Thymus (tissue), 11 donors: ENCODE results near the gene C6orf15. TPM values are rescaled to one million over a fixed set of nuclear protein-coding genes. Genes with fewer than 3 reads are reported as not detected.

Source experiments
- DNase-seq, 9 donors: peaks; one replicate each; pipeline ENCODE4 v3.0.0-alpha.2; 2013; ENCODE audit warnings: low spot score in 9 of 9, low read depth in 6 of 9, missing footprints in 1 of 9
- H3K27ac ChIP-seq, 2 donors: one replicate each; pipeline ENCODE4 v1.5.1; 2013; ENCODE audit warnings: control low read depth in 1 of 2, low read depth in 1 of 2, low read length in 1 of 2, mild to moderate bottlenecking in 1 of 2, moderate library complexity in 1 of 2
- H3K27me3 ChIP-seq, 2 donors: one replicate each; pipeline ENCODE4 v1.5.1; 2013; ENCODE audit warnings: low read length in 1 of 2; ENCODE audit not compliant: control insufficient read depth in 2 of 2, insufficient read depth in 1 of 2
- H3K36me3 ChIP-seq, 2 donors: one replicate each; pipeline ENCODE4 v1.5.1; 2013; ENCODE audit warnings: low read length in 1 of 2, mild to moderate bottlenecking in 1 of 2, moderate library complexity in 1 of 2; ENCODE audit not compliant: control insufficient read depth in 2 of 2, insufficient read depth in 2 of 2
- H3K4me1 ChIP-seq, 2 donors: one replicate each; pipeline ENCODE4 v1.5.1; 2013; ENCODE audit warnings: low read length in 2 of 2; ENCODE audit not compliant: control insufficient read depth in 2 of 2, insufficient read depth in 2 of 2
- H3K4me3 ChIP-seq, 2 donors: one replicate each; pipeline ENCODE4 v1.5.1; 2013; ENCODE audit warnings: low read length in 2 of 2, control low read depth in 1 of 2, mild to moderate bottlenecking in 1 of 2
- H3K9me3 ChIP-seq, 2 donors: one replicate each; pipeline ENCODE4 v1.5.1; 2013; ENCODE audit warnings: low read length in 1 of 2, mild to moderate bottlenecking in 1 of 2; ENCODE audit not compliant: control insufficient read depth in 2 of 2, insufficient read depth in 1 of 2
- WGBS: extraction: QIAGEN DNeasy Blood & Tissue Kit; methylation state at CpG from one replicate; pipeline ENCODE4 v1.1.7; 2013; 5-methylcytosine and 5-hydroxymethylcytosine counted together
- polyA plus RNA-seq: library from polyadenylated mRNA; stranded (reverse); fragments of 200-250 nt; gene quantifications from one replicate; pipeline ENCODE4 v1.2.3, GENCODE V29; 2013
- total RNA-seq: library from RNA; stranded (reverse); fragments of 120-200 nt; gene quantifications from one replicate; pipeline ENCODE4 v1.2.4, GENCODE V29; 2013
- donor health status: healthy.

C6orf15 gene
- total and polyA plus RNA-seq, 2 donors: 0.38 to 24.6 TPM

DNA sequence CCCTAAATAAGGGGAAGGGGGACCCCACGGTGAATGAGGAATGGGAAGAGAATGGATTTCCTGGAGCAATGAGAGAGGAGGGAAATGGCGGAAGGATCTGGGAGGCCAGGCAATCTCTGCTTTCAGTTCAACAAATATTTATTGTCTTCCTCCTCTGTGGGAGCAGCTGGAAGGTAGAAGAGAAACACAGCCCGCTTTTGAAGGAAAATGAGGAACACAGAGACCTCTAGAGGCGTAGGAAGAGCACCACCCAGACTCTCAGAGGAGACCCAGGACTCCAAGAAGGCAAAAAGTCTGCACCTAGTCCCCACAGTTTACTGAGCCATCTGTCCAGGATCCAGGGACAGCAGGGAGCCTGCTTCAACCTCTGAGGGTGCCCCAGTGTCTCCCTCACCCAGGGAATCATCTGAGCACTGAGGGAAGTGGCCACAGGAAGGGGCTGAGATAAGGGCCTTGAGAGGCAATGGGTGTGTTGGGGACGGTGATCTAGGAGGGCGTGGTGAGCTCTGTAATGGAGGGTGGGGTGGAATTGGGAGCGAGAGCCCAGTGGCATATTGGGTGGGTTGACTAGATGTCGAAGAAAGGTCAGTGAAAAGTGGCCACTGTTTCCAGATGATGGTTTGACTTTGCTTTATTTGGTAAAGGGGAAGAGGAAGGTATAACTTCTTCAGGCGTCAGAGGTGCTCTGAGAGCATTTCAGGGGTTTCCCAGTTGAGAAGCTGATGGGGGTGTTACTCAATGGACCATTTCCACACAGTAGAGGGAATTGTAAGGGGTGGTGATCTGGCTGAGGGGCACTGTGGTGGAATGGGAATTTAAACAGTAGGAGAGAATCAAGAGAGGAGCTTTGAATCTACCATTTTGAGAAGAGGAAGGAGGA is 2.8 kb upstream of the C6orf15 start:
- 56% methylated on average over 9 of the region's 9 CpGs for WGBS
- Histone ChIP-seq H3K4me1 (peaks cover 0 to 3% of the 10 kb centered on the region in 2 donors), H3K27ac (no peak overlapping the region), H3K9me3 (no peaks in the 10 kb centered on the region), H3K36me3 (no peaks in the 10 kb centered on the region), H3K27me3 (peaks cover 0 to 51% of the 10 kb centered on the region in 2 donors), H3K4me3 (no peak overlapping the region)
- DNase-seq: no peak

- H3K9me3 ChIP-seq: no peaks in the 10 kb centered on the region
- no peaks in the 10 kb centered on the region for H3K36me3 ChIP-seq
- no peak within 1 kb of the TSS for H3K4me3 ChIP-seq
- peaks cover 0 to 57% of the 10 kb centered on the region in 2 donors for H3K27me3 ChIP-seq
- peaks cover 0 to 3% of the 10 kb centered on the region in 2 donors for H3K4me1 ChIP-seq
- H3K27ac ChIP-seq: no peak within 1 kb of the TSS
- WGBS: 77% methylated on average over 3 of the region's 3 CpGs
- DNase-seq: no peak
These were observed 2.1 kb upstream of the C6orf15 start, which contains the start of gene PSORS1C1 for GRCh38 chr6:31114541-31114878. PSORS1C1 (plus strand) TSS chr6:31114800; CDS start chr6:31129633, 14,833 bp downstream.

GRCh38 chr6:31113861-31114540 is 1.6 kb upstream of the C6orf15 start:
- H3K9me3 ChIP-seq: no peaks in the 10 kb centered on the region
- H3K36me3 ChIP-seq: no peaks in the 10 kb centered on the region
- DNase-seq: no peak
- no peak overlapping the region for H3K27ac ChIP-seq
- no peak overlapping the region for H3K4me3 ChIP-seq
- 78% methylated on average over 7 of the region's 7 CpGs for WGBS
- H3K27me3 ChIP-seq: peaks cover 0 to 62% of the 10 kb centered on the region in 2 donors
- peaks cover 0 to 3% of the 10 kb centered on the region in 2 donors for H3K4me1 ChIP-seq

- DNase-seq: no peak
- Histone ChIP-seq H3K4me1 (peaks cover 0 to 3% of the 10 kb centered on the region in 2 donors), H3K9me3 (no peaks in the 10 kb centered on the region), H3K4me3 (no peak overlapping the region), H3K36me3 (no peaks in the 10 kb centered on the region), H3K27ac (no peak overlapping the region), H3K27me3 (peaks cover 0 to 52% of the 10 kb centered on the region in 2 donors)
- 96% methylated on average over 13 of the region's 13 CpGs for WGBS
These were observed 663 bp downstream of the C6orf15 start for GRCh38 chr6:31111712-31112111.

DNA sequence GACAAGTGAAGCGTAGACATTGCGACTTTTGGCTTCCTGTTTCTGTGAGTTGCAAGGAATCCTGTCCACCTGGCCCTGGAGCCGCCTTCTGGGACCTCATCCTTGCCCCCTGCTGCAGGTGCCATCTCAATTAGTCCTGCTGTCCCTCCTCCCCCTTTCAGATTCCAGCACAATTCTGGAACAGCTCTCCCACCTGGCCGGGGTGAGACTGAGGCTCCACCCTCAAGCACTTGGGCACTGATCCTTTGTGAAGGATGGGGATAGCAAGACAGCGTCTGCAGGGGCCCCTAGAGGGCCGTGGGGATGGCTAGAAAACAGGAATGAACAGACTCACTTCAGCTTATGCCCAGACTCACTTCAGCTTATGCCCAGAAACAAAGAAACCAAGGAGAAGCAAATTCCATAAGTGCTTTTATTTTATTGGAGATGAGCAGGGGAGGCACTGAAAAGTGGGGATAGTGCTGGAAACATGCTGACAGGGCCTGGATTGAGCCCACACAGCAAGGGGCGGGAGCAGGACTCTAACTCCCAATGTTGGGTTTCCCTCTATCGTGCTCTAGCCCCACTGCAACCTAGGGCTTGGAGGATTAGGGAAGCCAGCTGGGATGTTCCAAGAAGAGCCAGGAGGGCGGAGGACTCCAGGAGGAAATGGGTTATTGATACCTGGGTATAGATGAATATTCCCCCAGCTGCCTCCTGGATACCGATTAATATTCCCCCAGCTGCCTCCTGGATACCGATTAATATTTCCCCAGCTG is 1.4 kb downstream of the C6orf15 start:
- Histone ChIP-seq H3K9me3 (no peaks in the 10 kb centered on the region), H3K4me1 (peaks cover 0 to 3% of the 10 kb centered on the region in 2 donors), H3K27ac (no peak overlapping the region), H3K36me3 (no peaks in the 10 kb centered on the region), H3K27me3 (peaks cover 0 to 45% of the 10 kb centered on the region in 2 donors), H3K4me3 (no peak overlapping the region)
- 92% methylated on average over 11 of the region's 11 CpGs for WGBS
- DNase-seq: no peak

GRCh38 chr6:31107052-31107451 is 5.3 kb downstream of the C6orf15 start:
- Histone ChIP-seq H3K9me3 (no peaks in the 10 kb centered on the region), H3K36me3 (no peaks in the 10 kb centered on the region), H3K4me1 (peaks cover 0 to 2% of the 10 kb centered on the region in 2 donors), H3K4me3 (no peak overlapping the region), H3K27me3 (peaks cover 0 to 27% of the 10 kb centered on the region in 2 donors), H3K27ac (no peak overlapping the region)
- WGBS: 86% methylated on average over 4 of the region's 4 CpGs
- no peak for DNase-seq

DNA sequence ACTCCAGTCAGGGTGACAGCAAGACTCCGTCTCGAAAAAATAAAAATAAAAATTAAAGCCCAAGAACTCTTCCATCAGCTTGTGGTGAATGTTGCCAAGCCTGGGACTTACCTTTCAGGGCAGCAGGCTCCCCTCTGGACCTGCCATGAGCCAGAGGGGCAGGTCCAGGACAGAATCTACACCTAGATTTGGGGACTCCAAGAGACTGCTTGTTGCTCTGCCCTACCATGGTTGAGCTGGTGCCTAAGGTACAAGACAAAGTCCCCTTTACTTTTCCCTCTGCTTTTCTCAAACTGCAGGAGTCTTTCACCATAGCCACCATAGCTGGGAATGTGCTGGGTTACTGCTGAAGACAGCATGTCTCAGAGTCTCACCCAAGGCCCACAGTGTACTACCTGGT is 9.2 kb downstream of the C6orf15 start:
- H3K27ac ChIP-seq: no peak overlapping the region
- DNase-seq: no peak
- 98% methylated on average over 2 of the region's 2 CpGs for WGBS
- H3K9me3 ChIP-seq: no peaks in the 10 kb centered on the region
- H3K4me3 ChIP-seq: no peak overlapping the region
- no peaks in the 10 kb centered on the region for H3K27me3 ChIP-seq
- H3K36me3 ChIP-seq: no peaks in the 10 kb centered on the region
- peaks cover 0 to 2% of the 10 kb centered on the region in 2 donors for H3K4me1 ChIP-seq

DNA sequence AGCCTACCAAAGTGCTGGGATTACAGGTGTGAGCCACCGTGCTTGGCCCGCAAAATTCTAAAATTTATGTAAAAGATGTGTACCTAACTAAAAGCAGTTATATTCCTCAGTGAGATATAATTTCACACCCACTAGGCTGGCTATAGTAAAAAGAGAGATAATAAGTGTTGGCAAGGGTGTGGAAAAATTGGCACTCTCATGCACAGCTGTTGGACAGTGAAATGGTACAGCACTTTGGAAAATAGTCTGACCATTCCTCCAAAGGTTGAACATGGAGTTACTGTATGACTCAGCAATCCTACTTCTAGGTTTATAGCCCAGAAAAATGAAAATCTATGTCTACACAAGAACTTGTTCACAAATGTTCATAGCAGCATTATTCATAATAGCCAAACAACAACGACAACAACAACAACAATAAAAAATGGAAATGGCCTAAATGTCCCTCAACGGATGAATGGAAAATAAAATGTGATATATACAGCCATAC is 13.9 kb downstream of the C6orf15 start:
- no peak overlapping the region for H3K4me3 ChIP-seq
- H3K27ac ChIP-seq: no peak overlapping the region
- H3K4me1 ChIP-seq: peaks cover 8 to 14% of the 10 kb centered on the region in 2 donors
- no peaks in the 10 kb centered on the region for H3K9me3 ChIP-seq
- no peaks in the 10 kb centered on the region for H3K36me3 ChIP-seq
- WGBS: 95% methylated on average over 4 of the region's 4 CpGs
- no peak for DNase-seq
- no peaks in the 10 kb centered on the region for H3K27me3 ChIP-seq
